H1 (cell line): ENCODE data around the gene TMEM131L. TPM values are rescaled to one million over a fixed set of nuclear protein-coding genes. Genes with fewer than 3 reads are reported as not detected.
A peak's percentile ranks its signal among the peaks of the same experiment; 100 is the strongest.

ENCODE experiments used
- CTCF ChIA-PET: fragments of 300-600 bp; sonication (Branson Sonifier 250); formaldehyde crosslinking; loops from one replicate; lab custom pipeline; 2021; ENCODE audit not compliant: partially characterized antibody; lab: Charles Lee
- POLR2A ChIA-PET: fragments of 300-600 bp; sonication (Branson Sonifier 250); formaldehyde crosslinking; loops from one replicate; lab custom pipeline; 2021; ENCODE audit warnings: inconsistent platforms; ENCODE audit not compliant: partially characterized antibody; lab: Charles Lee
- DNase-seq, 2 experiments: peaks; one replicate each; pipeline versions ENCODE4 v3.0.0 to v3.0.0-alpha.2; 2010 to 2022; ENCODE audit warnings: low spot score in 2 of 2, low read depth in 1 of 2, mixed read lengths in 1 of 2
- FAIRE-seq: peaks from 2 replicates; lab custom pipeline; 2011; peaks lifted over from hg19 to GRCh38; lab: Jason Lieb, UNC
- H2AFZ ChIP-seq: 2 replicates; pipeline ENCODE4 v1.8.1; 2012; ENCODE audit warnings: low read length, inconsistent platforms
- H2AK5ac ChIP-seq: 2 replicates; pipeline ENCODE4 v1.6.1; 2013; ENCODE audit warnings: low read depth, low read length
- H2BK120ac ChIP-seq: replicated peaks from 2 replicates; pipeline ENCODE3; 2013; ENCODE audit warnings: low read depth, low read length, inconsistent platforms
- H2BK12ac ChIP-seq: 2 replicates; pipeline ENCODE4 v1.6.1; 2013; ENCODE audit warnings: low read depth, low read length
- H2BK15ac ChIP-seq: 2 replicates; pipeline ENCODE4 v1.6.1; 2013; ENCODE audit warnings: low read length
- H2BK20ac ChIP-seq: 2 replicates; pipeline ENCODE4 v1.6.1; 2013; ENCODE audit warnings: low read length
- H2BK5ac ChIP-seq: 2 replicates; pipeline ENCODE4 v1.6.1; 2013; ENCODE audit warnings: low read depth, low read length
- H3K14ac ChIP-seq: 2 replicates; pipeline ENCODE4 v1.6.1; 2013; ENCODE audit warnings: inconsistent platforms; ENCODE audit not compliant: insufficient read length
- H3K18ac ChIP-seq: 2 replicates; pipeline ENCODE4 v1.6.1; 2013; ENCODE audit warnings: low read length; ENCODE audit errors: extremely low read depth
- H3K23ac ChIP-seq: 2 replicates; pipeline ENCODE4 v1.6.1; 2013; ENCODE audit warnings: inconsistent platforms; ENCODE audit not compliant: insufficient read length
- H3K23me2 ChIP-seq: 2 replicates; pipeline ENCODE4 v1.6.1; 2013; ENCODE audit warnings: low read depth, low read length
- H3K27ac ChIP-seq: 2 replicates; pipeline ENCODE4 v1.6.1; 2011; ENCODE audit warnings: low read depth, low read length, inconsistent platforms
- H3K27me3 ChIP-seq, 4 experiments: replicated peaks in 1 of 4; 1 replicate in 1 of 4; 2 replicates in 3 of 4; pipeline versions ENCODE4 v1.6.1 to v1.8.1; 2011 to 2013; ENCODE audit warnings: low read length in 3 of 4, mild to moderate bottlenecking in 3 of 4, inconsistent platforms in 2 of 4, mixed read lengths in 2 of 4, moderate library complexity in 1 of 4; ENCODE audit not compliant: control insufficient read depth in 3 of 4, insufficient read depth in 3 of 4; ENCODE audit errors: extremely low read depth in 1 of 4
- H3K36me3 ChIP-seq, 4 experiments: 2 replicates each; pipeline versions ENCODE4 v1.6.1 to v1.8.1; 2011 to 2013; ENCODE audit warnings: mild to moderate bottlenecking in 4 of 4, low read length in 3 of 4, moderate library complexity in 2 of 4, control low read depth in 1 of 4, inconsistent platforms in 1 of 4; ENCODE audit not compliant: insufficient read depth in 4 of 4, control insufficient read depth in 2 of 4
- H3K4ac ChIP-seq: replicated peaks from 2 replicates; pipeline ENCODE3; 2013; ENCODE audit warnings: low read length, low read depth, mixed read lengths, inconsistent platforms; ENCODE audit not compliant: insufficient read length
- H3K4me1 ChIP-seq, 4 experiments: replicated peaks in 1 of 4; 1 replicate in 1 of 4; 2 replicates in 3 of 4; pipeline versions ENCODE4 v1.6.1 to v1.8.1; 2011 to 2013; ENCODE audit warnings: low read length in 3 of 4, inconsistent platforms in 2 of 4, mixed read lengths in 1 of 4; ENCODE audit not compliant: insufficient read depth in 4 of 4, control insufficient read depth in 3 of 4
- H3K4me2 ChIP-seq, 2 experiments: 2 replicates each; pipeline versions ENCODE4 v1.6.1 to v1.8.1; 2011 to 2013; ENCODE audit warnings: low read depth in 2 of 2, low read length in 2 of 2, control low read depth in 1 of 2, inconsistent platforms in 1 of 2, mild to moderate bottlenecking in 1 of 2; ENCODE audit not compliant: insufficient read depth in 1 of 2
- H3K4me3 ChIP-seq, 4 experiments: fragments of 200-600, 300-600 bp in 1 of 4; sonication (generic), shearing (Covaris generic), sonication (Bioruptor Twin) in 1 of 4; 2 replicates each; pipeline versions ENCODE4 v1.5.1 to v1.8.1; 2011 to 2016; ENCODE audit warnings: low read length in 4 of 4, low read depth in 3 of 4, control low read depth in 2 of 4, inconsistent platforms in 2 of 4, mild to moderate bottlenecking in 2 of 4, mixed read lengths in 1 of 4, moderate library complexity in 1 of 4; ENCODE audit not compliant: insufficient read depth in 2 of 4; ENCODE audit errors: extremely low read depth in 1 of 4
- H3K56ac ChIP-seq: replicated peaks from 2 replicates; pipeline ENCODE3; 2013; ENCODE audit warnings: low read depth, mild to moderate bottlenecking, mixed read lengths, low read length, inconsistent platforms; ENCODE audit not compliant: insufficient read length
- H3K79me1 ChIP-seq: 2 replicates; pipeline ENCODE4 v1.6.1; 2013; ENCODE audit warnings: low read depth, low read length, control low read depth
- H3K79me2 ChIP-seq, 2 experiments: 2 replicates each; pipeline versions ENCODE4 v1.6.1 to v1.8.1; 2012 to 2013; ENCODE audit warnings: low read length in 2 of 2, mild to moderate bottlenecking in 2 of 2, inconsistent platforms in 1 of 2; ENCODE audit not compliant: insufficient read depth in 2 of 2, control insufficient read depth in 1 of 2
- H3K9ac ChIP-seq, 4 experiments: replicated peaks in 1 of 4; 1 replicate in 1 of 4; 2 replicates in 3 of 4; pipeline versions ENCODE4 v1.6.1 to v1.8.1; 2011 to 2013; ENCODE audit warnings: low read depth in 3 of 4, low read length in 3 of 4, control low read depth in 2 of 4, mild to moderate bottlenecking in 2 of 4, moderate library complexity in 2 of 4, inconsistent platforms in 1 of 4; ENCODE audit errors: extremely low read depth in 1 of 4
- H3K9me3 ChIP-seq, 2 experiments: 2 replicates each; pipeline versions ENCODE4 v1.6.1 to v1.8.1; 2012 to 2013; ENCODE audit warnings: mild to moderate bottlenecking in 2 of 2, moderate library complexity in 2 of 2, control low read depth in 1 of 2, inconsistent platforms in 1 of 2, low read depth in 1 of 2, low read length in 1 of 2, mixed read lengths in 1 of 2; ENCODE audit not compliant: insufficient read depth in 2 of 2
- H4K20me1 ChIP-seq, 2 experiments: replicated peaks in 1 of 2; 2 replicates each; pipeline versions ENCODE3 to v1.8.1; 2011 to 2013; ENCODE audit warnings: inconsistent platforms in 2 of 2, low read length in 2 of 2, mild to moderate bottlenecking in 1 of 2; ENCODE audit not compliant: insufficient read depth in 2 of 2, control insufficient read depth in 1 of 2
- H4K5ac ChIP-seq: 2 replicates; pipeline ENCODE4 v1.6.1; 2013; ENCODE audit warnings: low read length, low read depth, mixed read lengths, inconsistent platforms; ENCODE audit not compliant: insufficient read length
- H4K8ac ChIP-seq: 2 replicates; pipeline ENCODE4 v1.8.0; 2013; ENCODE audit warnings: mild to moderate bottlenecking, moderate library complexity, low read length, inconsistent platforms; ENCODE audit not compliant: insufficient read depth; ENCODE audit errors: extremely low read depth
- H4K91ac ChIP-seq: replicated peaks from 2 replicates; pipeline ENCODE3; 2013; ENCODE audit warnings: low read length, mixed read lengths, inconsistent platforms; ENCODE audit not compliant: insufficient read length
- CBX5 ChIP-seq: fragments of 300-800, 300-1000 bp; sonication (generic); IDR thresholded peaks from 2 replicates; pipeline ENCODE4 v1.7.1; 2016; ENCODE audit warnings: antibody characterized with exemption, low read length, low read depth
- CREB1 ChIP-seq: IDR thresholded peaks from 2 replicates; pipeline ENCODE4 v1.6.1; 2012; ENCODE audit warnings: inconsistent platforms
- EP300 ChIP-seq, 2 experiments: IDR thresholded peaks; 1 replicate in 1 of 2; 2 replicates in 1 of 2; pipeline ENCODE4 v1.6.1; 2011 to 2012; ENCODE audit warnings: low read depth in 2 of 2, low read length in 2 of 2, mild to moderate bottlenecking in 2 of 2, borderline replicate concordance in 1 of 2, inconsistent platforms in 1 of 2, moderate library complexity in 1 of 2
- KDM4A ChIP-seq: IDR thresholded peaks from one replicate; pipeline ENCODE4 v1.7.1; 2012; ENCODE audit warnings: low read depth, mild to moderate bottlenecking, moderate library complexity, low read length, inconsistent platforms; ENCODE audit not compliant: severe bottlenecking
- KDM5A ChIP-seq: fragments of 200-600 bp; IDR thresholded peaks from 2 replicates; pipeline ENCODE4 v1.7.1; 2012; ENCODE audit warnings: mild to moderate bottlenecking, low read length, inconsistent platforms, mixed read lengths
- MAX ChIP-seq: IDR thresholded peaks from 2 replicates; pipeline ENCODE4 v1.6.1; 2012; ENCODE audit warnings: inconsistent platforms
- RFX5 ChIP-seq: IDR thresholded peaks from 2 replicates; pipeline ENCODE4 v1.6.1; 2011; ENCODE audit warnings: low read depth, low read length, improper control_type of control experiment, borderline replicate concordance
- WGBS, 2 experiments: shearing (Covaris generic) in 1 of 2; methylation state at CpG; one replicate each; pipeline versions ENCODE4 v1.1.6 to v1.1.7; 2013 to 2015; ENCODE audit warnings: low lambda C conversion rate in 2 of 2, mixed read lengths in 2 of 2, inconsistent platforms in 1 of 2, low coverage in 1 of 2, missing lambda C conversion rate in 1 of 2; ENCODE audit not compliant: insufficient replicate concordance in 2 of 2, insufficient coverage in 1 of 2, insufficient read length in 1 of 2; ENCODE audit errors: extremely low coverage in 1 of 2, missing lambda C conversion rate in 1 of 2; 5-methylcytosine and 5-hydroxymethylcytosine counted together
- polyA plus RNA-seq, 7 experiments: library from polyadenylated mRNA; depleted of rRNA in 3 of 7; stranded (reverse) in 5 of 7; unstranded in 2 of 7; fragments of >200 nt in 5 of 7; fragments of 200-250 nt in 2 of 7; gene quantifications; 1 replicate in 5 of 7; 2 replicates in 1 of 7; 4 replicates in 1 of 7; pipeline versions ENCODE4 v1.2.1 to v1.2.3, GENCODE V29; 2011 to 2013; ENCODE audit warnings: missing spikeins in 2 of 7, mixed read lengths in 2 of 7
- total RNA-seq: library from RNA; stranded (reverse); fragmentation: NEBNext Ultra II Directional; extraction: Animal tissue kit (Norgen Biotek cat#: 25700); gene quantifications from 2 replicates; pipeline ENCODE4 v1.2.1, GENCODE V29; 2021

TMEM131L gene
- total and polyA plus RNA-seq, 2 of the 8 experiments (the other 6 are each of a cell fraction or from before 2014, with no cell fraction given): 14.3 to 26.1 TPM

GRCh38 chr4:153418558-153418957 lies 47.6 kb upstream of the TMEM131L start:
- H4K91ac ChIP-seq: no peak overlapping the region
- H2AK5ac ChIP-seq: no peak overlapping the region
- H2BK12ac ChIP-seq: no peak overlapping the region
- no peak overlapping the region for H4K8ac ChIP-seq
- no peaks in the 10 kb centered on the region for H3K23me2 ChIP-seq
- FAIRE-seq: no peak
- no peaks in the 10 kb centered on the region for H3K79me1 ChIP-seq
- H3K4me2 ChIP-seq: no peak overlapping the region
- H3K4me1 ChIP-seq: peaks cover 0 to 3% (median 1%) of the 10 kb centered on the region in 4 experiments; a peak in 2 of 7 replicates
- no peak overlapping the region for H2BK5ac ChIP-seq
- H4K20me1 ChIP-seq: no peaks in the 10 kb centered on the region
- no peak overlapping the region for H3K4ac ChIP-seq
- ChIA-PET POLR2A (interaction anchor here (1.0 to 2.4 kb wide), 3 partner anchors 12 to 48 kb away, joined by 4 to 11 read pairs (median 5); partner anchors contain the start of gene TMEM131L), CTCF (interaction anchor here (0.6 to 2.2 kb wide), 7 partner anchors 9 to 334 kb away, joined by 3 to 4 read pairs (median 3); no protein-coding TSS in a partner anchor)
- no peaks in the 10 kb centered on the region for H3K27me3 ChIP-seq
- DNase-seq: peak; percentile 21 to 32
- H3K79me2 ChIP-seq: no peaks in the 10 kb centered on the region
- TF ChIP-seq RFX5 (no peak), MAX (no peak), CREB1 (no peak), KDM4A (no peak), CBX5 (no peak), KDM5A (no peak), EP300 (IDR thresholded peaks at IDR 0.05; ENCODE audit: borderline replicate concordance in 1 of 2, low read depth in 2 of 2, low read length in 2 of 2) (no peak)
- H3K4me3 ChIP-seq: no peak overlapping the region
- H3K18ac ChIP-seq: no peak overlapping the region
- H3K27ac ChIP-seq: no peak overlapping the region
- H2BK15ac ChIP-seq: no peak overlapping the region
- H4K5ac ChIP-seq: no peak overlapping the region
- H3K9me3 ChIP-seq: no peaks in the 10 kb centered on the region
- WGBS, 2 experiments: 73% methylated on average over 3 of the region's 3 CpGs; no CpG with 5 or more reads in 1 of the 2 experiments
- no peak overlapping the region for H2AFZ ChIP-seq
- H3K23ac ChIP-seq: no peak overlapping the region
- H2BK20ac ChIP-seq: no peak overlapping the region
- no peaks in the 10 kb centered on the region; a peak in 2 of 8 replicates for H3K36me3 ChIP-seq
- no peak overlapping the region for H3K56ac ChIP-seq
- no peak overlapping the region for H3K14ac ChIP-seq
- H2BK120ac ChIP-seq: no peak overlapping the region
- no peak overlapping the region for H3K9ac ChIP-seq
